ENCODE data around the gene SLCO3A1. TPM values are rescaled to one million over a fixed set of nuclear protein-coding genes. Genes with fewer than 3 reads are reported as not detected.

The SLCO3A1 gene
- total RNA-seq, 1 experiment from 2014 or later, result not detected

- Mint-ChIP-seq H3K27ac (ENCODE audit: unreplicated experiment) (no peak overlapping the region), H3K9me3 (ENCODE audit: unreplicated experiment) (no peaks in the 10 kb centered on the region), H3K27me3 (ENCODE audit: insufficient read depth, unreplicated experiment) (peaks cover 5% of the 10 kb centered on the region), H3K4me1 (ENCODE audit: low read depth, unreplicated experiment) (no peaks in the 10 kb centered on the region), H3K36me3 (ENCODE audit: insufficient read depth, unreplicated experiment) (no peaks in the 10 kb centered on the region), H3K4me3 (ENCODE audit: unreplicated experiment) (no peak overlapping the region)
- Histone ChIP-seq H3K36me3 (ENCODE audit: control insufficient read depth, insufficient read depth, low read length) (no peaks in the 10 kb centered on the region), H3K4me3 (ENCODE audit: low read depth, low read length) (no peak overlapping the region), H3K27me3 (replicated peaks; ENCODE audit: control insufficient read depth, insufficient read depth, low read length) (no peaks in the 10 kb centered on the region), H3K9me3 (no peaks in the 10 kb centered on the region), H3K4me1 (no peaks in the 10 kb centered on the region)
- ChIA-PET POLR2A (no interaction called here), CTCF (no interaction called here)
- TF ChIP-seq CTCF (IDR thresholded peaks at IDR 0.05; ENCODE audit: insufficient read depth in 1 of 2, low read depth in 1 of 2, low read length in 1 of 2, severe bottlenecking in 1 of 2, unreplicated experiment in 1 of 2), result no peak
- intact Hi-C loops (cut with micrococcal nuclease; ENCODE audit: unreplicated experiment), result no loop called here
- no TSS peak for BruUV-seq (replicated peaks)
- no peak for DNase-seq
These were observed 147.2 kb downstream of the SLCO3A1 start for GRCh38 chr15:92000709-92001108.

GRCh38 chr15:92001307-92001706, 147.8 kb downstream of the SLCO3A1 start:
- Mint-ChIP-seq H3K4me3 (ENCODE audit: unreplicated experiment) (no peak overlapping the region), H3K9me3 (ENCODE audit: unreplicated experiment) (no peaks in the 10 kb centered on the region), H3K27ac (ENCODE audit: unreplicated experiment) (no peak overlapping the region), H3K36me3 (ENCODE audit: insufficient read depth, unreplicated experiment) (no peaks in the 10 kb centered on the region), H3K4me1 (ENCODE audit: low read depth, unreplicated experiment) (no peaks in the 10 kb centered on the region), H3K27me3 (ENCODE audit: insufficient read depth, unreplicated experiment) (peaks cover 5% of the 10 kb centered on the region)
- no peak overlapping the region for H3K4me3 ChIP-seq (ENCODE audit: low read depth, low read length)
- H3K27me3 ChIP-seq (replicated peaks; ENCODE audit: control insufficient read depth, insufficient read depth, low read length), result no peaks in the 10 kb centered on the region
- H3K36me3 ChIP-seq (ENCODE audit: control insufficient read depth, insufficient read depth, low read length), result no peaks in the 10 kb centered on the region
- no peak for DNase-seq
- ChIA-PET CTCF (no interaction called here), POLR2A (no interaction called here)
- H3K9me3 ChIP-seq, result no peaks in the 10 kb centered on the region
- no TSS peak for BruUV-seq (replicated peaks)
- H3K4me1 ChIP-seq, result no peaks in the 10 kb centered on the region
- no peak for TF ChIP-seq CTCF (IDR thresholded peaks at IDR 0.05; ENCODE audit: insufficient read depth in 1 of 2, low read depth in 1 of 2, low read length in 1 of 2, severe bottlenecking in 1 of 2, unreplicated experiment in 1 of 2)
- intact Hi-C loops (cut with micrococcal nuclease; ENCODE audit: unreplicated experiment), result no loop called here

- Mint-ChIP-seq H3K9me3 (ENCODE audit: unreplicated experiment) (no peaks in the 10 kb centered on the region), H3K36me3 (ENCODE audit: insufficient read depth, unreplicated experiment) (no peaks in the 10 kb centered on the region), H3K4me1 (ENCODE audit: low read depth, unreplicated experiment) (no peaks in the 10 kb centered on the region), H3K4me3 (ENCODE audit: unreplicated experiment) (no peak overlapping the region), H3K27me3 (ENCODE audit: insufficient read depth, unreplicated experiment) (peaks cover 9% of the 10 kb centered on the region), H3K27ac (ENCODE audit: unreplicated experiment) (no peak overlapping the region)
- ChIA-PET POLR2A (no interaction called here), CTCF (no interaction called here)
- no peaks in the 10 kb centered on the region for H3K4me1 ChIP-seq
- H3K9me3 ChIP-seq, result no peaks in the 10 kb centered on the region
- no TSS peak for BruUV-seq (replicated peaks)
- intact Hi-C loops (cut with micrococcal nuclease; ENCODE audit: unreplicated experiment), result no loop called here
- H3K27me3 ChIP-seq (replicated peaks; ENCODE audit: control insufficient read depth, insufficient read depth, low read length), result no peaks in the 10 kb centered on the region
- no peaks in the 10 kb centered on the region for H3K36me3 ChIP-seq (ENCODE audit: control insufficient read depth, insufficient read depth, low read length)
- DNase-seq, result no peak
- no peak for TF ChIP-seq CTCF (IDR thresholded peaks at IDR 0.05; ENCODE audit: insufficient read depth in 1 of 2, low read depth in 1 of 2, low read length in 1 of 2, severe bottlenecking in 1 of 2, unreplicated experiment in 1 of 2)
- H3K4me3 ChIP-seq (ENCODE audit: low read depth, low read length), result no peak overlapping the region
These were observed 149.2 kb downstream of the SLCO3A1 start for GRCh38 chr15:92002666-92003065.

All from Caco-2 (cell line).